Lung (tissue), 12 donors: ENCODE measurements around the gene DRC3. TPM values are rescaled to one million over a fixed set of nuclear protein-coding genes. Genes with fewer than 3 reads are reported as not detected.

Experiments used
- ATAC-seq: fragments of 200-7000 bp; cut with Tn5 transposase; one replicate; pipeline ENCODE4 v1.9.1; 2020; ENCODE audit warnings: moderate number of reproducible peaks; ENCODE audit not compliant: insufficient read depth, low FRiP score
- DNase-seq, 3 donors: peaks; one replicate each; pipeline ENCODE4 v3.0.0-alpha.2; 2013 to 2017
- H3K27ac ChIP-seq, 2 donors: one replicate each; pipeline ENCODE4 v1.5.1; 2013; ENCODE audit warnings: mild to moderate bottlenecking in 2 of 2, moderate library complexity in 2 of 2, control low read depth in 1 of 2, inconsistent platforms in 1 of 2, low read depth in 1 of 2, low read length in 1 of 2
- H3K27me3 ChIP-seq, 3 donors: one replicate each; pipeline ENCODE4 v1.5.1; 2013; ENCODE audit warnings: low read length in 2 of 3; ENCODE audit not compliant: control insufficient read depth in 3 of 3, insufficient read depth in 3 of 3
- H3K36me3 ChIP-seq, 4 donors: one replicate each; pipeline ENCODE4 v1.5.1; 2013; ENCODE audit warnings: low read length in 4 of 4, mild to moderate bottlenecking in 1 of 4, moderate library complexity in 1 of 4; ENCODE audit not compliant: control insufficient read depth in 4 of 4, insufficient read depth in 4 of 4
- H3K4me1 ChIP-seq, 5 donors: one replicate each; pipeline ENCODE4 v1.5.1; 2013; ENCODE audit warnings: low read length in 5 of 5, mild to moderate bottlenecking in 2 of 5, moderate library complexity in 1 of 5; ENCODE audit not compliant: control insufficient read depth in 5 of 5, insufficient read depth in 5 of 5
- H3K4me3 ChIP-seq: one replicate; pipeline ENCODE4 v1.5.1; 2013; ENCODE audit warnings: mild to moderate bottlenecking, control low read depth, moderate library complexity
- H3K9ac ChIP-seq, 2 donors: one replicate each; pipeline ENCODE4 v1.5.1; 2013; ENCODE audit warnings: low read length in 2 of 2, control low read depth in 1 of 2; ENCODE audit not compliant: insufficient read depth in 1 of 2
- H3K9me3 ChIP-seq, 4 donors: one replicate each; pipeline ENCODE4 v1.5.1; 2013; ENCODE audit warnings: low read length in 3 of 4, mild to moderate bottlenecking in 1 of 4, moderate library complexity in 1 of 4; ENCODE audit not compliant: control insufficient read depth in 4 of 4, insufficient read depth in 3 of 4
- CTCF ChIP-seq: IDR thresholded peaks from 2 replicates; pipeline ENCODE4 v1.5.1; 2012; ENCODE audit warnings: mild to moderate bottlenecking; ENCODE audit errors: control extremely low read depth, extremely low read depth
- WGBS, 2 donors: extraction: QIAGEN DNeasy Blood & Tissue Kit; methylation state at CpG; one replicate each; pipeline ENCODE4 v1.1.7; 2013; 5-methylcytosine and 5-hydroxymethylcytosine counted together
- polyA plus RNA-seq, 2 donors: library from polyadenylated mRNA; stranded (reverse); fragments of 200-250 nt; gene quantifications; one replicate each; pipeline ENCODE4 v1.2.1, GENCODE V29; 2013
- total RNA-seq, 2 donors: library from RNA; depleted of rRNA in 1 of 2; stranded (reverse); fragments of >200 nt in 1 of 2; gene quantifications; one replicate each; pipeline ENCODE4 v1.2.1, GENCODE V29; 2014 to 2021
- donor health status: control.
- donor health status: control.
- donor health status: Bipolar disorder and iron deficiency.
- donor health status: healthy.
- donor health status: DM: yes; HTN: yes; CAD: no.

The DRC3 gene
- total and polyA plus RNA-seq, 4 donors, result 6.6 to 29.5 (median 13.5) TPM

DNA sequence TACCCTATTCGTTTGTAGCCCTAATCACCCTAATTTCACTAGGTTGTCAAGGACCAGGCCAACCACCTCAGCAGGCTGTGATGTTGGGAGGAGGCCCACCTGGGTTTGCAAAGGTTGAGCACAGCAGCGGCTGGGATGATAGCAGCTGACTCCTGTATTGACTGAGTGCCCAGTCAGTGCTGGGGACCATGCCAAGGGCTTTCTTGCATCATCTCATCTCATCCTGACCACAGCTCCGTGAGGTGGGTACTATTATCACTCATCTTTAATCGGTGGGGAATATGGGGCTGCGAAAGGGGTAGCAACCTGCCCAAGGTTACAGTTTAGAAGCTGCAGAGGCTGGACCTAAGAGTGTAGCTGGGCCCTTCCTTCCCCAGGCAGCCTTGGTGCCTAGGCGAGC is 54.6 kb downstream of the DRC3 start:
- ATAC-seq, result no peak
- no peak for DNase-seq
- H3K9ac ChIP-seq, result no peak overlapping the region
- H3K9me3 ChIP-seq, result no peaks in the 10 kb centered on the region
- no peak overlapping the region for H3K4me3 ChIP-seq
- peaks cover 0 to 10% (median 5%) of the 10 kb centered on the region in 5 donors for H3K4me1 ChIP-seq
- 83 to 87% methylated on average over 6 of the region's 6 CpGs for WGBS, 2 donors
- no peaks in the 10 kb centered on the region for H3K27me3 ChIP-seq
- H3K36me3 ChIP-seq, result peaks cover 0 to 13% (median 5%) of the 10 kb centered on the region in 4 donors
- TF ChIP-seq CTCF, result no peak
- H3K27ac ChIP-seq, result peak overlapping the region in 1 of 2 donors; percentile 34

- 72 to 85% methylated on average over 11 of the region's 11 CpGs for WGBS, 2 donors
- H3K9ac ChIP-seq, result no peak overlapping the region
- TF ChIP-seq CTCF, result no peak
- DNase-seq (no peak), ATAC-seq (no peak)
- peaks cover 0 to 13% (median 5%) of the 10 kb centered on the region in 4 donors for H3K36me3 ChIP-seq
- no peak overlapping the region for H3K4me3 ChIP-seq
- H3K4me1 ChIP-seq, result peaks cover 0 to 11% (median 5%) of the 10 kb centered on the region in 5 donors
- H3K27me3 ChIP-seq, result no peaks in the 10 kb centered on the region
- H3K27ac ChIP-seq, result peak overlapping the region in 1 of 2 donors; percentile 34
- no peaks in the 10 kb centered on the region for H3K9me3 ChIP-seq
These were observed 55.7 kb downstream of the DRC3 start for GRCh38 chr17:18028114-18028951.

- no peak overlapping the region for H3K4me3 ChIP-seq
- 90 to 92% methylated on average over 8 of the region's 8 CpGs for WGBS, 2 donors
- ATAC-seq, result no peak
- peaks cover 0 to 13% (median 5%) of the 10 kb centered on the region in 4 donors for H3K36me3 ChIP-seq
- no peak for TF ChIP-seq CTCF
- no peaks in the 10 kb centered on the region for H3K9me3 ChIP-seq
- no peak overlapping the region for H3K9ac ChIP-seq
- H3K4me1 ChIP-seq, result peaks cover 0 to 11% (median 5%) of the 10 kb centered on the region in 5 donors
- no peaks in the 10 kb centered on the region for H3K27me3 ChIP-seq
- peak overlapping the region in 1 of 2 donors; percentile 14 for H3K27ac ChIP-seq
- DNase-seq, result no peak
These were observed 56.4 kb downstream of the DRC3 start for GRCh38 chr17:18028952-18029540.
